KMS-11 (cell line): ENCODE data around the gene NDEL1.

Experiments used
- H2AFZ ChIP-seq: fragments of 200-600 bp; sonication (generic); 2 replicates; pipeline ENCODE4 v1.6.1; 2016; ENCODE audit warnings: antibody characterized with exemption, mixed run types, low read depth
- H3K27ac ChIP-seq: fragments of 200-600 bp; sonication (generic); 2 replicates; pipeline ENCODE4 v1.6.1; 2016; ENCODE audit warnings: mild to moderate bottlenecking, mixed run types
- H3K27me3 ChIP-seq: fragments of 200-600 bp; sonication (generic); 2 replicates; pipeline ENCODE4 v1.6.1; 2017; ENCODE audit warnings: mild to moderate bottlenecking, low read depth, mixed run types, moderate library complexity; ENCODE audit not compliant: insufficient read depth
- H3K36me3 ChIP-seq: fragments of 200-600 bp; sonication (generic); 2 replicates; pipeline ENCODE4 v1.6.1; 2017; ENCODE audit warnings: mild to moderate bottlenecking, mixed run types; ENCODE audit not compliant: insufficient read depth
- H3K4me1 ChIP-seq: fragments of 200-600 bp; sonication (generic); 2 replicates; pipeline ENCODE4 v1.6.1; 2016; ENCODE audit warnings: mild to moderate bottlenecking, low read depth, mixed run types; ENCODE audit not compliant: poor library complexity, severe bottlenecking
- H3K4me2 ChIP-seq: fragments of 200-600 bp; sonication (generic); 2 replicates; pipeline ENCODE4 v1.7.0; 2016; ENCODE audit warnings: mild to moderate bottlenecking, mixed run types
- H3K4me3 ChIP-seq: fragments of 200-600 bp; sonication (generic); IDR thresholded peaks from 2 replicates; pipeline ENCODE4 v1.6.1; 2017; ENCODE audit warnings: low read depth, low read length, mixed read lengths; ENCODE audit not compliant: insufficient read depth
- H3K79me2 ChIP-seq: fragments of 200-600 bp; sonication (generic); 2 replicates; pipeline ENCODE4 v1.6.1; 2016; ENCODE audit warnings: low read depth, mixed run types; ENCODE audit not compliant: insufficient read depth
- H3K9ac ChIP-seq: fragments of 200-600 bp; sonication (generic); 2 replicates; pipeline ENCODE4 v1.6.1; 2016; ENCODE audit warnings: mild to moderate bottlenecking, mixed run types
- H4K20me1 ChIP-seq: fragments of 200-600 bp; sonication (generic); 2 replicates; pipeline ENCODE4 v1.6.1; 2016; ENCODE audit warnings: mild to moderate bottlenecking, mixed run types; ENCODE audit not compliant: insufficient read depth
- TF ChIP-seq, protein P1 (sequence below): fragments of 200-600 bp; sonication (generic); conservative IDR thresholded peaks from 2 replicates; pipeline ENCODE4 v1.6.1; 2017; ENCODE audit warnings: low read depth, mild to moderate bottlenecking, antibody characterized with exemption, low read length, moderate library complexity, mixed read lengths

The NDEL1 gene

DNA sequence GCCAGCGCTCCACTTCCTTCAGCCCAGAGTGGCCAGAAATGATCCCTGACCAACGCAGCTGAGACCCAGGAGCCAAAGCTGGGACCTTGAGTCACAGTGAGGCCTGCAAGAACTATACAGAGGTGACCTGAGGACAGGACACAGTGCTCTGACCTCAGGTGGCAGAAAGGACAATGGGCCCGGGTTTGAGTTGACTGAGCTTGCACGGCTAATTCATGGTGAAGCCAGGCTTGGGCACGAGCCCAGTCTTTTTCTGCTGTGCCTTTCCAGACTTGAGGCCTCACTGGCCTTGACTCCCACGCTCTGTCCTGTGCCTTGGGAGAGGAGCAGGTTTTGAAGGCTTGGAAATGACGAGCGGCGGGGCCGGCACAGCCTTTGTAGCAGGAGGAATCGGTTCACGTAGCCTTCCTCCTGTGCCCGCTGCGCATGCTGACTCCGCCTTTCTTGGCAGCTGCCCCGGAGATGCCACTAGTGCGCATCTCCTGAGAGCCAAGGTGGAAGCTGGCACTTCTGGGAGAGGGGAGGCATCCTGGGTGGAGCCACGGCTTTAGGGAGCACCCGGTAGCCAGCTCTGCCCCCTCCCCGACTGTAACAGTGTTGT, 34.9 kb downstream of the NDEL1 start:
- H3K27ac ChIP-seq = no peak overlapping the region
- H3K79me2 ChIP-seq = no peaks in the 10 kb centered on the region
- no peaks in the 10 kb centered on the region for H3K4me1 ChIP-seq
- no peaks in the 10 kb centered on the region for H3K27me3 ChIP-seq
- TF ChIP-seq, protein P1, sequence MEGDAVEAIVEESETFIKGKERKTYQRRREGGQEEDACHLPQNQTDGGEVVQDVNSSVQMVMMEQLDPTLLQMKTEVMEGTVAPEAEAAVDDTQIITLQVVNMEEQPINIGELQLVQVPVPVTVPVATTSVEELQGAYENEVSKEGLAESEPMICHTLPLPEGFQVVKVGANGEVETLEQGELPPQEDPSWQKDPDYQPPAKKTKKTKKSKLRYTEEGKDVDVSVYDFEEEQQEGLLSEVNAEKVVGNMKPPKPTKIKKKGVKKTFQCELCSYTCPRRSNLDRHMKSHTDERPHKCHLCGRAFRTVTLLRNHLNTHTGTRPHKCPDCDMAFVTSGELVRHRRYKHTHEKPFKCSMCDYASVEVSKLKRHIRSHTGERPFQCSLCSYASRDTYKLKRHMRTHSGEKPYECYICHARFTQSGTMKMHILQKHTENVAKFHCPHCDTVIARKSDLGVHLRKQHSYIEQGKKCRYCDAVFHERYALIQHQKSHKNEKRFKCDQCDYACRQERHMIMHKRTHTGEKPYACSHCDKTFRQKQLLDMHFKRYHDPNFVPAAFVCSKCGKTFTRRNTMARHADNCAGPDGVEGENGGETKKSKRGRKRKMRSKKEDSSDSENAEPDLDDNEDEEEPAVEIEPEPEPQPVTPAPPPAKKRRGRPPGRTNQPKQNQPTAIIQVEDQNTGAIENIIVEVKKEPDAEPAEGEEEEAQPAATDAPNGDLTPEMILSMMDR = no peak
- no peak overlapping the region for H2AFZ ChIP-seq
- no peak overlapping the region for H3K4me2 ChIP-seq
- H4K20me1 ChIP-seq = no peaks in the 10 kb centered on the region
- no peak overlapping the region for H3K4me3 ChIP-seq
- H3K9ac ChIP-seq = no peak overlapping the region
- no peaks in the 10 kb centered on the region for H3K36me3 ChIP-seq

DNA sequence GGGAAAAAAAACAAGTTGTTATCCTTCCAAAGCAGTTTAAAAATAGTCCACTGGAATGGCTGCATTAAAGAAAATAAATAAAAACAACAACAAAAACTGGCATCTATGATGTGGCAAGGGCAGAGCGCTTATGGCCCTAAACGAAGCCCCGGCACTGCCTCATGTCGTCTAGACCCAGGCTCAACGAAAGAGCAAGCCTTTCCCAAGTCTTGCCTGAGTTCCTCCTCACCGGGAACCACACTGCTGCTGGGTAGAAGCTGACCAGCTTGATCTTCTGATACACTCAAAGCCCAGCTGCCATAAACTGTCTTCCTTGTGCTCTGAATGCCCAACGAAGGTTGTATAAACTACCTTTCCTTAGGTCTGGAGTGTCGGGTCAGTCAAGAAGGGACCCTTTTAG, 37.0 kb downstream of the NDEL1 start:
- H4K20me1 ChIP-seq = no peaks in the 10 kb centered on the region
- no peak overlapping the region for H3K27ac ChIP-seq
- H3K9ac ChIP-seq = no peak overlapping the region
- H2AFZ ChIP-seq = no peak overlapping the region
- no peak overlapping the region for H3K4me2 ChIP-seq
- H3K4me1 ChIP-seq = no peaks in the 10 kb centered on the region
- no peaks in the 10 kb centered on the region for H3K36me3 ChIP-seq
- no peak overlapping the region for H3K4me3 ChIP-seq
- TF ChIP-seq, protein P1 = no peak
- H3K79me2 ChIP-seq = no peaks in the 10 kb centered on the region
- no peaks in the 10 kb centered on the region for H3K27me3 ChIP-seq

DNA sequence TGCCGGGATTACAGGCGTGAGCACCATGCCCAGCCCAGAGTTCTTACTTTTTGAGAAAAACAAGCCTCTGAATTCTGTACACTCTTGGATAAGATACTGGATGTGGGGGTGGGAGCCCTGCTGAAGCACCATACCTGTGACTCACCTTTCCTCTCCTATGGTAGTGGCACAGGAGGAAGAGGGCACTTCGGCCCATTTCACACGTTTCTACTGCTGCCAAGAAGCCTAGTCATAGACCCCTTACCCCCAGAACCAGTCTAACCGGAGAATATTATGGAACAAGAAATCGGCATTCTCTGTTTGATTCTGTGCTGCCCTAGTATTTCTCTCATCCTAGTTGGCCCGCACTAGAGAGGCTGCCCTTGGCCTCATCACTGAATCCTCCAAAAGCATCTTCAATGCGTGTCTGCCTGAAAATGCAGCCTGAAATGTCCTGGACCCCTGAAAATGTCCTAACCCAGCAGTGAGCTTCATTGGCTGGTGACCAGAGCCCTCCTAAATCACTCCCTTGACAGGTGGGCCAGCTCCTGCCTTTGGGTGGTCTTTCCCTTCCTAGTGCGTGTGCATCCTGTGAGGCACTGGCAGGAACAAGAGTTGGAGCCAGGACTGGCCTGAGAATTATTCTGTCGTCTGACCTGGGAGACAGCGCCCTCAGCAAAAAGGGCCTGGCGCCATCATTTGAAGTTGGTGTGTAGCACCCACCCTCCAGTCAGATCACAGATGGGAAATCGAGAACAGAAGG, 37.9 kb downstream of the NDEL1 start:
- H2AFZ ChIP-seq = no peak overlapping the region
- no peaks in the 10 kb centered on the region for H3K36me3 ChIP-seq
- no peak overlapping the region for H3K9ac ChIP-seq
- H3K4me3 ChIP-seq = no peak overlapping the region
- no peaks in the 10 kb centered on the region for H3K27me3 ChIP-seq
- no peak overlapping the region for H3K4me2 ChIP-seq
- H3K4me1 ChIP-seq = no peaks in the 10 kb centered on the region
- H3K79me2 ChIP-seq = no peaks in the 10 kb centered on the region
- no peaks in the 10 kb centered on the region for H4K20me1 ChIP-seq
- no peak overlapping the region for H3K27ac ChIP-seq
- TF ChIP-seq, protein P1 = no peak

DNA sequence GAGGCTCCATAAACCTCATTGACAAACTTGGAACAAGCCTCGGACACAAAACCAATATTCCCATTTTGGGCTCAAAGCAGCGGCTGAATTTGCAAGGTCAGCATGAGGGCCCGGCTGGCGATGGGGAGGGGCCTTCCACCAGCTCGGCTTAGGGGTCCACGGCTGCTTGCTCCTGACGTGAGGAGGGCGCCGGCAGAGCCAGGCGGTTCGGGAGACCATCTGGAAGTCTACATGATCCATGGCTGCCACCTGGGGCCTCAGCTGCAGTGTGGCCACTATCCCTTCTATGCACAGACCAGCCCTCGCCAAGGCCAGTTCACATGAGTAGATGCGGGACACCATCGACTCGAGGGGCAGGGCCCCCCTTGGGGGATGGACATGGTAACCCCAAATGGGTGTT, 39.1 kb downstream of the NDEL1 start:
- Histone ChIP-seq H3K9ac (no peak overlapping the region), H3K4me3 (no peak overlapping the region), H3K36me3 (no peaks in the 10 kb centered on the region), H3K79me2 (no peaks in the 10 kb centered on the region), H4K20me1 (no peaks in the 10 kb centered on the region), H3K4me1 (no peaks in the 10 kb centered on the region), H3K27ac (no peak overlapping the region), H3K27me3 (no peaks in the 10 kb centered on the region), H2AFZ (no peak overlapping the region), H3K4me2 (no peak overlapping the region)
- TF ChIP-seq, protein P1 = no peak
